GM19193 (cell line): ENCODE data around the gene GMDS.

Source experiments
- POLR2A ChIP-seq: IDR thresholded peaks from 4 replicates; pipeline ENCODE4 v1.6.1; 2011; ENCODE audit not compliant: insufficient read depth, insufficient read length; ENCODE audit errors: extremely low read depth

Gene GMDS

GRCh38 chr6:1853761-1854160 lies 391.6 kb downstream of the GMDS start:
- TF ChIP-seq POLR2A, result no peak

- no peak for TF ChIP-seq POLR2A
These were observed 393.5 kb downstream of the GMDS start for GRCh38 chr6:1851681-1852456.

GRCh38 chr6:1850840-1851157 lies 394.6 kb downstream of the GMDS start:
- no peak for TF ChIP-seq POLR2A

- no peak for TF ChIP-seq POLR2A
These were observed 395.1 kb downstream of the GMDS start for GRCh38 chr6:1850121-1850839.

GRCh38 chr6:1849691-1850090 lies 395.7 kb downstream of the GMDS start:
- TF ChIP-seq POLR2A, result no peak

- no peak for TF ChIP-seq POLR2A
These were observed 396.7 kb downstream of the GMDS start for GRCh38 chr6:1848752-1849151.

GRCh38 chr6:1846611-1847010 lies 398.8 kb downstream of the GMDS start:
- no peak for TF ChIP-seq POLR2A

GRCh38 chr6:1842334-1842733 lies 403.1 kb downstream of the GMDS start:
- no peak for TF ChIP-seq POLR2A

- TF ChIP-seq POLR2A, result no peak
These were observed 404.3 kb downstream of the GMDS start for GRCh38 chr6:1841136-1841535.

- no peak for TF ChIP-seq POLR2A
These were observed 404.8 kb downstream of the GMDS start for GRCh38 chr6:1840491-1841121.

GRCh38 chr6:1839361-1839760 lies 406.0 kb downstream of the GMDS start:
- no peak for TF ChIP-seq POLR2A

- no peak for TF ChIP-seq POLR2A
These were observed 406.7 kb downstream of the GMDS start for GRCh38 chr6:1838604-1839213.

- no peak for TF ChIP-seq POLR2A
These were observed 407.6 kb downstream of the GMDS start for GRCh38 chr6:1837826-1838225.

GRCh38 chr6:1836690-1837089 lies 408.7 kb downstream of the GMDS start:
- no peak for TF ChIP-seq POLR2A

GRCh38 chr6:1834646-1835516 lies 410.5 kb downstream of the GMDS start:
- TF ChIP-seq POLR2A, result no peak

GRCh38 chr6:1834207-1834606 lies 411.2 kb downstream of the GMDS start:
- no peak for TF ChIP-seq POLR2A
